Activated CD8-positive, alpha-beta memory T cell treated with anti-CD3 and anti-CD28 coated beads, Interleukin-2, amount 50 U/mL, for 1 hour (primary cell): ENCODE measurements around the gene PER2.
A peak's percentile ranks its signal among the peaks of the same experiment; 100 is the strongest.

Experiments used
- DNase-seq: peaks from one replicate; pipeline ENCODE4 v3.0.0-alpha.2; 2020; ENCODE audit errors: extremely low read depth

Gene PER2

DNA sequence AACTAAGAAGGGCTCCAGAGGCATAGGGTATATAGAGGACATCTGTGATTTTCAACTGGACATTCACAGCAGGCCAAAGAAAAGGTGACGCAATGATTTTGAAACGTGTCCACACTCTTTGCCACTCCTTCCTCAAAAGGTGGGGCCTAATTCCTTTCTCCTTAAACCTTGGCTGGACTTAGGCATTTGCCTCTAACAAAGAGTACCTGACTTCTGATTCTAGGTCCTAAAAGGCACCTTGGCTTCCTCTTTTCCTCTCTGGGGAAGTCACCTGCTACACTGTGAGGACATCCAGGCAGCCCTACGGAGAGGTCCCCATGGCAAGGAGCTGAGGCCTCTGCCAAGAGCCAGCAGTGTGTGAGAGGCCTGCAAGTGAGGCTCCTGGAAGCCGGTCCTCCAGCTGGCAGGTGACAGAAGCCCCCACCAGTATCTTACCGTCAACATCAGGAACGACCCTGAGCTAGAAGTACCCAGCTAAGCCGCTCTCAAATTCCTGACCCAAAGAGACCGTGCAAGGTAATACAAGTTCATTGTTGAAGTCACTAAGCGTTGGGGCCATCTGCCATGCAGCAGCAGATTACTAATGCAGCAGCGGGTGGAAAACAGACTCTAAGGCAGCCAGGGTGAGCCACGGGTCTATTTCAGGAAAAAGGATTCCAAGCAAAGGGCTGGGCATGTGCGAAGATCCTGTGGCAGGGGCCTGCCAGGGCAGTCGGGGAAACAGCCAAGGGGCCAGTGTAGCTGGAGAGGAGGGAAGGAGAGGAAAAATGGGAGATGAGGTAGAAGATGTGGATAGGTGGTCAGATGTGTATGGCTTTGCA is 41.2 kb downstream of the PER2 start:
- DNase-seq, result no peak

DNA sequence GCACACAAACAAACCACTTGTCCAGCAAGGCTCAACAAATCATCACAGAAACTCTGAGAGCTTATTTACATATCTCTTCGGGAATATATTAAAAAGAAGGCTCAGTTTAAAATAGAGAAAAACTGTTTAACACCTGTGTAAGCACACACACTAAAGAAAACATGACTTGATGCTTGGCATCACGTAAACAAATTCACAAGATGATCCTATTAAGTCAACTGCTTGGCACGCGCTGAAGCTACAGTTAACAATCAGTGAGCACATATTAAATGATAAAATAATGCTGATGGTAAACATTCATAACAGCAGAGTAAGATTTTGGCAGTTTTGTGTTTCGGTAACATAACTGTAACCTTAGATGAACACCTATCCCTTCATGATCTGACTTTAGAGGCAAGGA is 44.3 kb downstream of the PER2 start:
- DNase-seq, result no peak

DNA sequence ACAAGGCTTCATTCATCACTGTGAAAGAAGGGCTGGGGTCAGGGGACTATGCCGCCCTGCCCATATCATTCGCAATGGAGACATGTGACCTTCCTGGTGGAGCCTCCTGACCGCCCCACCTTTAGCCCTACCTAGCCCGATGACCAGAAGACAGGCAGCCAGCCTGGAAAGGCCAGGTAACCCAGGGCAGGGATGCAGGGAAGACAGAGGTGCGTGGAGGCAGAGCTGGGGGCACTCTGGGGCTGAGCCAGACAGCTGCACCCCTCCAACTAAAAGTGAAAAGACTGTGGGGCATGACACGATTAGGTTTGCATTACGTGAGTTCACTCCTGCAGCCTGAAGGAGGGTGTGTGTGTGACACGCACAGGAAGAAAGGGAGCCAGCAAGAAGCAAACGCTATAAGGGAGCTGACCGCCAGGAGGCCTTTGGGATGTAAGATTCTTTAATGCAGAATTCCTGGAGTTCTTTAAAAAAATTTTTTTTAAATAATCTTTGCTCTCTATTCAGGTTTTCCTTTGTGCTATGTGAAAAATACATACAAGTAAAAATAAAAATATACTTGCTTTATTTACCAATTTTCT is 44.8 kb downstream of the PER2 start:
- DNase-seq, result no peak

DNA sequence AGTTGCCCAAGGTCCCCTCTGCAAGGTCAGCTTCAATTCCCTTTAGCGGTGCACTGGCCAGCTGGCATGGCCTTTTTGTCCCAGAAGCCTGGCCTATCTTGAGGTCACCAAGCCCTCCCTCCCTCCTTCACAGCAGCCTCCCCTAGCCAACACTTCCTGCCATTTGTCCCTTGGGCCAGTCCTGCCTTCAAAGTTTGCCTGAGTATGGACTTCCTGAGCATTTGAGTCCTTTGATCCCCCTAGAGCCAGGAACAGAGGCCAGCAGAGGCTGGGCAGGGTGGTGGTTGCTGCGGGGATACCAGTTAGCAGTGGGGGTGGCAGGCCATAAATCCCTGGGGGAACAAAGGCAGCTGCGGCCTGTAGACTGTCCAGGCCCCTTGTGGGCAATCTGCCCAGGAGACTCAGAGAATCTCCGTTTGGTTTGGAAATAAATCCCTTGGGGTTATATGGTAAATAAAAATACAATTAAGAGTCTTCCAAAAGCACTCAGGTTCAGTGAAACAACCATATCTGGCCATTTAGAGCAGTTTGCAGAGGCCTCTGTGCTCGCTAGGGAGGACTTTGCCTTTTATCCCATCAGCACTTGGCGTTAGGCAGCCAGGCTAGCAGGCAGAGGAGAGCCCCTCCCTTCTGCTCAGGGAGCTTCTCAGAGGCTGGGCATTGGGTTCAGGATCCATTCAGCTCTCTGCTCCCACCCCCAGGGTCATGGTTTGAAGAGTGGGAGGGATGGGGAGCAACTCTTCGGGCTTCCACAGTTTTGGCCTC is 45.5 kb downstream of the PER2 start:
- DNase-seq, result no peak

DNA sequence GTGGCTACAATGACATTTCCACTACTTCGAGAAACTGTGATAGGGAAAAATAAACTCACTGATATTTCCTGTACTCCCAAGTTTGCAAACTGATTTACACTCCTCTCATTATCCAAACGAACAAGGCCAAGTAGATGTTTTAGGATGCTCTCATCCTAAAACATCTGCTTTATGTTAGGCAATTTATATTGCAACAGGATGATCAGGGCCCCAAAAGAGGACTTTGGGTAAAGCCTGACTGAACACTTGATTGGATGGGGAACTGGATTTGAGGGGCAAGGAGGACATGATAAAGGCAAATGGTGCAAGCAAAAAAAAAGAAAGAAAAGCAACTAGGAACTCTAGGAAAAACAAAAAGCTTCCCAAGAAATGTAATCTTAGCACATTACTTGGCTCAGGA is 46.4 kb downstream of the PER2 start:
- DNase-seq, result no peak

DNA sequence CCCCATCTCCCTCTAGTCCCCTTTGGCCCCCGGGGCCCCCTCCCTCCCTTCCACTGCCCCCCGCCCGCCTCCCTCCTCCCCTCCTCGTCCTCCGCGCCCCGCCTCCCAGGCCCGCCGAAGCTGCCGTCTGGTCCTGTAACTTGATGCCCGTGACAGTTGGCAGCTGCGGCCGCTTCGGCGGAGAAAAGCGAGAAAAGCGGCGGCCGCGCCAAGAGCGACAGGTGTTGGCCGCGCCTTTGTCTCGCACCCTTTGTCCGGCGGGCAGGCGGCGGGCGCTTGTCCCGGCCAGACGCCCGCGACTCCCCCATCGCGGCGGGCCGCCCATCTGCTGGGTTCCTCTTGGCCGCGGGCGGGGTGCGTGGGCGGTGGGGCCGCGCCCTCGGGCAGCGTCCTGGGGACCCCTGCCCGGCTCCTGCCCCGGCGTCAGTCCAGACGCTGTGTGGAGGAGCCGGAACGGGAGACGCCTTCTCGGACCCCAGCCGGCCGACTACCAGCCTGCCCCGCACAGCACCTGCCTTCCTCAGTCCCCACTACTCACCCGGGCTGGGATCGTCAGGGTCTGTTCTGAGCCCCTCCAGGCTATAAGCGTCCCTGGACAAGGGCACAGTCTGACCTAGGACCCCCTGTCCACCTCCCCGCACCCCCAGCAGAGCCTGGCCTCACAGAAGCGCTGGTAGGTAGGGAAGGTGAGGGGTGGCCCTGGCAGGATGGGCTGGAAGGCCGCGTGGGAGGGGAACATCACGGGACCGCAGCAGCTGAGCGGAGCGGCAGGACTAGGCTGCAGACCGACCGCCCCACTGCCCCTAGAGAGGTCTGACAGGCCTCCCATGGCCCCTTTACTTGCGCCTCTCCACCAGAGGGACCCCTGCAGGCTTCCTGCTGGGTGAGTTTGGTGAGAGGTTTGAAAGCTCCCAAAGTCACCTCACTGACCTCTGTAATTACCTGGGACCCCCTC is 47.4 kb downstream of the PER2 start:
- no peak for DNase-seq

DNA sequence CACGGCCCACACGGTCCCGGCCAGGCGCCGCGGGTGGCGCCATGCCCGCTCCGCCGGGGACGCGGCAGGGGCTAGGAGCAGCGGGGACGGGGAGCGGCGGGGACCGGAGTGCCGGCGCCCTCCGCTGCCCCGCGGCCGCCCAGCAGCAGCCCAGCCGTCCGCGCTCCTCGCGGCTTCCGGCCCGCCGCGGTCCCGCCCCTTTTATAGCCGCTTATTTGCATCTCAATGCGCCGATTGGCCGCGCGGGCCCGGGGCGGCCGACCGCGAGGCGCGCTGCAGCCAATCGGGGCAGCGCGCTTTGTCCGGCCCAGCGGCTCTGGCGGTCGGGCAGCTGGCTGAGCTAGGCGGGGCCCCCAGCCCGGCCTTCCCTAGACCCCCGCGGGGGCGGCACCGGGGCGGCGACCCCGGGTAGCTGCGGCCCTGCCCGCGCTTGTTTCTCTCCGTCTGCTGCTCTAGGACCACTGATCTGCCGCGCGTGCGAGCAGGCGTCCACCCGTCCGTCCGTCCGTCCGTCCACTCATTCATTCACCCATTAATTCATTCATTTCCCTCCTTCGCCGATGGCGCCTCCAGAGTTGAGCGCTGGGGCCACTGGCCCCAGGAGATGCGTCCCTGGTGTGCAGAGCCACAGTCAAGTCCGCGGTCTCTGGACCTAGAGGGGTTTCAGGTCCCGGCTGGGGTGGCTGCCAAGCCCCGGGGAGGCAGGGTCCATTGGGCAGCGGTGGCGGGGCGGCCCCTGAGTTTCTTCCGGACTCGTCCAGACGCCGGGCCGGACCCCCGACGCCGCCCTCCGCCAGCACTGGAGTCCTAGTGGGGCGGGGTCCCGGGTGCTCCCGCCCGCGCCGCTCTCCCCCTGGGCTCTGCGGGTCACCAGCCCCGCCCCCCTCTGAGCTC is 48.3 kb downstream of the PER2 start, which contains the start of gene HES6:
TSS of gene HES6 (minus strand) at position 176 of the 894 bp plus-strand sequence. CDS start at position 43, 133 bp downstream.
- no peak for DNase-seq

DNA sequence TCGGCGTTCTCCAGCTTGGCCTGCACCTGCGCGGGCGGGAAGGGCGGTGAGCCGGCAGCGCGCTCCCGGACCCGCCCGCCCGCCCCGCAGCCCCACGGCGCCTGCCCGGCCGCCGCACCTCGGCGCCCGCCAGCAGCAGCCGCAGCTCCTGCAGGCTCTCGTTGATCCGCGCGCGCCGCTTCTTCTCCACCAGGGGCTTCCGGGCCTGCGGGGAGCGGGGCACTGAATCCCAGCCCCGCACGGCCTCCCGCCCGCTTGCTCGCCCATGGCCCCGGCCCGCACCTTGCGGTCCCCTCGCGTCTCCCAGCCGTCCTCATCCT is 48.9 kb downstream of the PER2 start:
- no peak for DNase-seq

DNA sequence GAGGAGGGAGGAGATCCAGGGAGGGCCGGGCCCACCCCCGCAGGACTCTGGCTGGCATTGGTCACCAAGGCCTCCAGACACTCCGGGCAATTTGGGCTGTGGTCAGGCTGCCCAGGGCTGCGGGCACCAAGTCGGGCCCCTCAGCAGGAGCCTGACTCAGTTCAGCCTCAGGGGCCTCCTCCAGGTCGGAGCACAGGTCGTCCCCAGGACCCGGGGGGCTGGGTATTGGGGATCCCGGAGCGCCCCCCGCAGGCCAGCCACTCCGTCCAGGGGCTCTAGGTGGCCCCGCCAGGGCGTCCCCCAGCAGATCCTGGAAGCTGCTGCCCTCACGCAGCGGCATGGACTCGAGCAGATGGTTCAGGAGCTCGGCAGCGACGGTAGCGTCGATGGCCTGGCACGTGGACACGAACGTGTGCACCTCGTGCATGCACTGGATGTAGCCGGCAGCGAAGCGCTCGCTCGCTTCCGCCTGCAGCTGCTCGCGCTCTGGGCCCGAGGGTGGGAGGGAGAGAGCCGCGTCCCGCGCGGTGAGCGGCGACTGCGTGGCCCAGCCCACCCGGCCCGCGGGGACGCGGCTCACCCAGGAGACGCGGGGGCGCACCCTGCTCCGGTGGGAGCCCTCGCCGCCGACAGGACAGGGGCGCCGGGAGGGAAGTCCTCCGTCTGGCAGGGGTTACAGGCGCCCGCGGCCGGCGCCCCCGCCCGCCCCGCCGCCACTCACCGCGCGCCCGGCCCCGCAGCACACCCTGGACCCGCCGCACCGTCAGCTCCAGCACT is 49.5 kb downstream of the PER2 start:
- no peak for DNase-seq

DNA sequence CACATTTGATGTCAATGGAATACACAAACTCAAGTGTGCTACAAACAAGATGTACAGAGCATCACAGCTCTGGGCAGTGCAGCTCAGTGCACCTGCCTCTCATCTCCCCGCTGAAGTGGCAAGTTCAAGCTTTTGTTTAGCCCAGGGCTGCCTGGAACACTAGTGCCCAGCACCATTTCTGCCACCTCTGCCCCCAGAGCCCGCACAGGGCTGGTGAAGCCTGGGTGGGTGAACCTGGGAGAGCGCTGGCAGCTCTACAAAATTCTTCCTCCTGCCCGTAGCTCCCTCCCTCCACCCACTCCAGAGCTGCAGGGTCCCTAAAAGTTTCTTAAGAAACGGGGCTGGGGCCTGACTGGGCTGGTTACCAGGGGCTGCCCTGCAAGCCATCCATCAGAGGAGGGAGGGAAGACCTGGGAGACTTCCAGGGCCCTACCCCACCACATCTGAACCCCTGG is 50.1 kb downstream of the PER2 start:
- no peak for DNase-seq

DNA sequence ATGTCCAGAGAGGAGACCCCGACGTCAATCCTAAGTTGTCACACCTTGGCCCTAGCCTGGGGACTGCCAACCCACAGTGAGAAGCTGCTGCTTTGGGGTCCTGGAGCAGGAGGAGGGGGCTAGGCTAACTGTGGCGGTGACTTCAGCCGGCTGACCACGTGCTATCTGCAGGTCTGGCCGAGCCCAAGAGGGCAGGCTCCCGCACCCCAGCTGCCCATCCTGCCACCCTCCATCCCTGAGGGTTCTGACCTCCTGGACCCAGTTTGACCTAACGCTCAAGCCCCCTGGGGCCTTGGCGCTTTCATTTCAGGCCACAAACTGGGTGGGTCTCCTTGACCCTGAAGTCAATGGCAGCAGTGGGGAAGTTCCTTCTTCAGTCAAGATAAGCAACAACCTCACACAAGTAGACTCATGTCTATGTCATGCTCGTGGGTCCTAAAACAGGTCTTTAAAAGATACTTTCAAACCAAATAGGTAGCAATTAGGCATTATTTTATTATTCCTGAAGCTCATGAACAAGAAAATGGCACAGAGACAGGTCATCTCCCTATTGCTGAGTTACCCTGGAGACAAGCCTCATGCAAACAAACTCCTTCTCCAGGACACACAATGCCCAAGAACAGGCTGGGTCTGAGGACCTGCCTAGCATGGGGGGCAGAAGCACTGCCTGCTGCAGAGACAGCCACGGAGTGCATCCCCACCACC is 50.8 kb downstream of the PER2 start:
- DNase-seq, result no peak

DNA sequence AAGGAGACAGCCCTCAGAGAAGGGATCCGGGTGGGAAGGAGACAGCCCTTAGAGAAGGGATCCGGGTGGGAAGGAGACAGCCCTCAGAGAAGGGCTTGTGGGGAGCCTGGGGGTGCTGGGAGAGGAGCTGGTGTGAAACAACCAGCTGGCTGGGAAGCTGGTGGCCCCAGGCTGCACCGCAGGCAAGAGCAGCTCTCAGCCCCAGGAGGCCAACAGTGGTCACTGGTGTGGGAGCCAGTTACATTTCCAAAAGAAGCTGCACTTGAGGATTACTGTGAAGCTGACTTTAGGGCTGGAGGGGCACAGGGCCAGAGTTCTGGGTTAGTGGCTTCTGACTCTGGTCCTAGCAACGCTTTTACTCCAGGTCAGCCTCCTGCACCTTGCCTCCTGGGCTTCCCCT is 51.8 kb downstream of the PER2 start:
- no peak for DNase-seq

DNA sequence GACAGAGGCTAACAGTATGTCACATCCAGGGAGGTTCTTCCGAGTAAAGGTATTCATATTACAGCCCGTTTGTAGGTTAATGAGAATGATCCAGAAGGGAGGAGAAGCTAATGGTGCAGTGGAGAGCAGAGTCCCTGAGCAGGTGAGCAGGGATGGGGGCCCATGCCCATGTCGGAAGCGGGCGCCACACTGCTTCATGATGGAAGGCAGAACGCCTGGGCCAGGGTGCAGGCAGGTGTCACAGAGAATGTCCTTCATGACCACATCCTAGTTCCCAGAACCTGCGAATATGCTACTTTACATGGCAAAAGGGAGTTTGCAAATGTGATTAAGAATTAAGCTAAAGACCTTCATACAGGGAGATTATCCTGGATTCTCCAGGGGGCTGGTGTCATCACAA is 52.6 kb downstream of the PER2 start:
- no peak for DNase-seq

DNA sequence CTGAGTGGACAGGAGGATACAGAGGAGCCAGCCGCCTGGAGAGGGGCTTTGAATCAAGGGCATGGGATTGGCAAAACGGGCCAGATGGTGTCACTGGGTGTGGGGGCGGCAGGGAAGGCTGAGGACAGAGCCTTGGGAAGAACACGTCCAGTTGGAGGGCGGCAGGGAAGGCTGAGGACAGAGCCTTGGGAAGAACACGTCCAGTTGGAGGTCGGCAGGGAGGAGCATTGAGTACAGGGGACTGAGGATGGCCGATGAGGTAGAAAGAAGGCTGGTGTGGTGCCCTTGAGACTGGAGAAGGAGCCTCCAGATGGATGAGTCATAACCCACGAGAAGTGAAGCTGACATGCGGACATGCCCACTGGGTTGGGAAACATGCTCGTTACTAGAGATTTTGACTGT is 53.1 kb downstream of the PER2 start:
- no peak for DNase-seq

DNA sequence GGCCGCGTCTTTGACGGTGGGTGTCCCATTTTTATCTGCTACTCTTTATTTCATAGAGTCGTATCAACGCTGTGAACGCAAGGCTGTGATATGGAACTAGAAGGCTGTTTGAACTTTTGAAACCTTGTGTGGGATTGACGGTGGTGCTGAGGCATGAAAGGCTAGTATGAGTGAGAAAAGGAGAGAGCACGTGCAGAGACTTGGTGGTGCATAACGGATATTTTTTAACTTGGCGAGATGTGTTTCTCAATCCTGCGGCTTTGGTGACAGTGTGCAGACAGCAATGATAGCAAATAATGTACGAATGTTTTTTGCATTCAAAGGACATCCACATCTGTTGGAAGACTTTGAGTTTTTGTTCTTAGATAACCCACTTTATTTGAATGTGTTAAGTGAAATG is 54.8 kb downstream of the PER2 start:
- no peak for DNase-seq

DNA sequence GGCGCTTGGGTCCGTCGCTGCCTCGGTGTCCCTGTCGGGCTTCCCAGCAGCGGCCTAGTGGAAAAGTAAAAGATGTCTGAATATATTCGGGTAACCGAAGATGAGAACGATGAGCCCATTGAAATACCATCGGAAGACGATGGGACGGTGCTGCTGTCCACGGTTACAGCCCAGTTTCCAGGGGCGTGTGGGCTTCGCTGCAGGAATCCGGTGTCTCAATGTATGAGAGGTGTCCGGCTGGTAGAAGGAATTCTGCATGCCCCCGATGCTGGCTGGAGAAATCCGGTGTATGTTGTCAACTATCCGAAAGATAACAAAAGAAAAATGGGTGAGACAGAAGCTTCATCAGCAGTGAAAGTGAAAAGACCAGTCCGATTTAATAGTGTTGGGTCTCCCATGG is 56.6 kb downstream of the PER2 start:
- no peak for DNase-seq

DNA sequence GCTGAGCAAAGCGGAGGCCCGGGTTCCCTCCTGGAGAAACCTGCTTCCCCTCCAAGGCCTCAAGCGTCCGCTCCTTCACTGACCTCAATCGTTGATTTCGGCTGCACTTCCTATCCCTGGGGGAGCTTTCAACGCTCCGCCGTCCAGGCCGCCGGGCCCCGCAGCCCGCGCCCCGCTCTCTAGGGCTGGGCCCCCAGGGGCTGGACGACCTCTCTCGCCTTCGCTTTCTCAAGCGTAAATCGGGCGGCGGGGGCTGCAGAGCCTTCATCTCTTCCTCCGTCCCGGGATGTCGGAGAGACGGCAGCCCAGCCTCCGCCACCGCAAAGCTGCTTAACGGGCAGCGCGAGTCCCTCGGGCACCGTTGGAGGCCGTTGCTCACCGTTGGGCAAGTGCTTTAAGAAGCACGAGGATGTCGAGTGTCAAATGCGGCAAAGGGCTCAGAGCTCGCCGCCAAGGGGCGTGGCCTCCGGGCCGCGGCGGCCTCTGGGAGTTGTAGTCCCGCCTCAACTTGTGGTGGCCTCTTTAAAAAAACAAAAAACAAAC is 57.1 kb downstream of the PER2 start:
- peak; percentile 29 for DNase-seq

DNA sequence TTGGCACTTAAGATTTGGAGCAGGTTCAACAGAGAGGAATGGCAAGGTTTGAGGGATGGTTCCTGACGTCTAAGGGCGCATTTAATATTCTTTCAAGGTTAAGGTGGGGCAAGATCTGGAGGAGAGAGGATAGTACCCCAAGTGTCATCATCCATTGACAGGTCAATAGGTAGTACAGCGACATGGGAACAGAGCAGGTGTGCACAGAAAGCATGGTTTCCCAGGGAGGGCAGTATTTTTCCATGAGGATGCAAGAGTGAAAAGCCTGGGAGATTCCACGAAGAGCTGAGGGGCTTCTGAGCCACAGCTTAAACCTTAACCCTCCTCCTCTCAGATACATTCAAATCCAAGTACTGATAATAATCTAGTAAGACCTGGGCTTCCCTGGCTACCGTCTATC is 57.7 kb downstream of the PER2 start:
- DNase-seq, result no peak

DNA sequence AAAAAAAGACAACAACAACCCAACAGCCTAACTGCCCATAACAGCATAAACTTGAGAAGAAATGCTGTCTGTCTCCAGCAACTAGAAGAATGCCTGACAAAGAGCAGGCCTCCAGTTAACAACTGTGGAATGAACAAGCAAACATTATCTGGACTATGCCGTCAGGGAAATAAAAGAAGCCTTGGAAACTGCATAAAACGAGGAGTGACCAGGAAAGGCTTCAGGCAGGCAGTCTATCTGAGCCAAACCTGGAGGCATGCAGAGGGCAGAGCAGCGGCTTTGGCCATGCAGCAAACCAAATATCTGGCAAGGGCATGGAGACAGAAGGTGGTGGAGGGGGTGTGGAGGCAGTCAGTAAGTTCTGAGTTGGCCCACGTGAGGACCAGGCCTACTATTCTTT is 59.7 kb downstream of the PER2 start:
- DNase-seq, result no peak
